Endothelial cell of umbilical vein (primary cell): ENCODE measurements around the gene COQ4. TPM values are rescaled to one million over a fixed set of nuclear protein-coding genes. Genes with fewer than 3 reads are reported as not detected.

Source experiments
- BruUV-seq: library from RNA; stranded (reverse); fragments of 400-500 nt; replicated peaks from 2 replicates; lab custom pipeline; 2021; lab: Mats Ljungman, UMichigan
- CTCF ChIA-PET: fragments of 300-600, 350-600 bp; sonication (Branson Sonifier 250); formaldehyde crosslinking; loops from one replicate; lab custom pipeline; 2021; ENCODE audit warnings: antibody characterized with exemption, inconsistent platforms; lab: Charles Lee
- POLR2A ChIA-PET: fragments of 300-600, 350-600 bp; sonication (Branson Sonifier 250); formaldehyde crosslinking; loops from one replicate; lab custom pipeline; 2021; ENCODE audit warnings: antibody characterized with exemption, inconsistent platforms; lab: Charles Lee
- DNase-seq: peaks from one replicate; pipeline ENCODE4 v3.0.0-alpha.2; 2011; ENCODE audit warnings: low read depth, low spot score
- FAIRE-seq: peaks from 2 replicates; lab custom pipeline; 2011; peaks lifted over from hg19 to GRCh38; lab: Jason Lieb, UNC
- H2AFZ ChIP-seq: 2 replicates; pipeline ENCODE4 v1.6.0; 2012; ENCODE audit warnings: low read depth, low read length, control low read depth, inconsistent platforms
- H3K27ac ChIP-seq: 2 replicates; pipeline ENCODE4 v1.5.1; 2011; ENCODE audit warnings: low read depth, mild to moderate bottlenecking, control low read depth, low read length, moderate library complexity; ENCODE audit not compliant: insufficient read depth
- H3K27me3 ChIP-seq, 2 experiments: 2 replicates each; pipeline versions ENCODE4 v1.6.0 to v1.6.1; 2011; ENCODE audit warnings: low read length in 2 of 2, mixed read lengths in 1 of 2; ENCODE audit not compliant: control insufficient read depth in 2 of 2, insufficient read depth in 2 of 2
- H3K36me3 ChIP-seq, 2 experiments: 2 replicates in 1 of 2; 3 replicates in 1 of 2; pipeline ENCODE4 v1.5.1; 2011; ENCODE audit warnings: low read length in 2 of 2, mild to moderate bottlenecking in 1 of 2, moderate library complexity in 1 of 2; ENCODE audit not compliant: control insufficient read depth in 2 of 2, insufficient read depth in 2 of 2; ENCODE audit errors: extremely low read depth in 1 of 2
- H3K4me1 ChIP-seq: 3 replicates; pipeline ENCODE4 v1.5.1; 2011; ENCODE audit warnings: mild to moderate bottlenecking, low read length; ENCODE audit not compliant: control insufficient read depth, insufficient read depth; ENCODE audit errors: extremely low read depth
- H3K4me2 ChIP-seq: 2 replicates; pipeline ENCODE4 v1.6.1; 2011; ENCODE audit warnings: low read length, control low read depth, mixed read lengths; ENCODE audit not compliant: insufficient read depth
- H3K4me3 ChIP-seq, 3 experiments: fragments of 200-600 bp in 1 of 3; sonication (generic), shearing (Covaris generic) in 1 of 3; replicated peaks in 1 of 3; 2 replicates each; pipeline ENCODE4 v1.5.1; 2011 to 2016; ENCODE audit warnings: control low read depth in 3 of 3, low read length in 3 of 3, mild to moderate bottlenecking in 2 of 3, inconsistent platforms in 1 of 3, low read depth in 1 of 3, moderate library complexity in 1 of 3; ENCODE audit not compliant: insufficient read depth in 1 of 3
- H3K79me2 ChIP-seq: 2 replicates; pipeline ENCODE4 v1.6.0; 2012; ENCODE audit warnings: low read length, inconsistent platforms; ENCODE audit not compliant: control insufficient read depth, insufficient read depth
- H3K9ac ChIP-seq: replicated peaks from 2 replicates; pipeline ENCODE3; 2011; ENCODE audit warnings: low read length, control low read depth; ENCODE audit not compliant: insufficient read depth; ENCODE audit errors: extremely low read depth
- H3K9me1 ChIP-seq: replicated peaks from 3 replicates; pipeline ENCODE4 v1.6.0; 2011; ENCODE audit warnings: mild to moderate bottlenecking, low read length; ENCODE audit not compliant: control insufficient read depth, insufficient read depth; ENCODE audit errors: extremely low read depth
- H3K9me3 ChIP-seq: replicated peaks from 2 replicates; pipeline ENCODE4 v1.5.1; 2012; ENCODE audit warnings: low read length, inconsistent platforms; ENCODE audit not compliant: control insufficient read depth, insufficient read depth
- H4K20me1 ChIP-seq: replicated peaks from 2 replicates; pipeline ENCODE3; 2011; ENCODE audit warnings: mild to moderate bottlenecking, low read length; ENCODE audit not compliant: control insufficient read depth, insufficient read depth; ENCODE audit errors: extremely low read depth
- EZH2 ChIP-seq: IDR thresholded peaks from 2 replicates; pipeline ENCODE4 v1.6.1; 2012; ENCODE audit warnings: borderline replicate concordance, low read depth, mild to moderate bottlenecking, moderate library complexity, low read length, inconsistent platforms; ENCODE audit not compliant: severe bottlenecking
- FOS ChIP-seq: IDR thresholded peaks from 2 replicates; pipeline ENCODE4 v1.6.1; 2011; ENCODE audit warnings: mild to moderate bottlenecking, low read length, moderate library complexity, borderline replicate concordance; ENCODE audit not compliant: insufficient read depth
- GATA2 ChIP-seq: IDR thresholded peaks from 2 replicates; pipeline ENCODE4 v1.7.0; 2011; ENCODE audit warnings: low read depth, mild to moderate bottlenecking, moderate library complexity, mixed read lengths, low read length; ENCODE audit not compliant: insufficient read length, insufficient read depth
- JUN ChIP-seq: IDR thresholded peaks from 2 replicates; pipeline ENCODE4 v1.6.1; 2011; ENCODE audit warnings: borderline replicate concordance, low read depth; ENCODE audit not compliant: insufficient read length, insufficient read depth
- MAX ChIP-seq: IDR thresholded peaks from 2 replicates; pipeline ENCODE4 v1.6.1; 2011; ENCODE audit not compliant: insufficient read depth, insufficient read length
- MYC ChIP-seq: IDR thresholded peaks from one replicate; pipeline ENCODE4 v1.6.1; 2011; ENCODE audit warnings: mild to moderate bottlenecking, low read depth, low read length
- POLR2A ChIP-seq: IDR thresholded peaks from 2 replicates; pipeline ENCODE4 v1.6.1; 2012; ENCODE audit warnings: low read depth, mild to moderate bottlenecking, control low read depth, low read length
- POLR2AphosphoS5 ChIP-seq: IDR thresholded peaks from 2 replicates; pipeline ENCODE4 v1.6.1; 2012; ENCODE audit warnings: low read depth, mild to moderate bottlenecking, control low read depth, low read length, moderate library complexity; ENCODE audit not compliant: insufficient read depth
- dilution Hi-C: fragments of 300-500 bp; cut with MboI; formaldehyde crosslinking; loops from one replicate; pipeline ENCODE4 v1.15.0; 2019; ENCODE audit warnings: low sequenced_read_pairs; ENCODE audit not compliant: extremely low pct_ligation_motif_present
- intact Hi-C: fragments of 100-400 bp; cut with micrococcal nuclease; formaldehyde crosslinking; loops from one replicate; pipeline ENCODE4 v1.10.0; 2022
- polyA plus RNA-seq, 4 experiments: library from polyadenylated mRNA; depleted of rRNA in 3 of 4; stranded (reverse) in 3 of 4; unstranded in 1 of 4; fragments of >200 nt; gene quantifications; 2 replicates each; pipeline versions ENCODE4 v1.2.1 to v1.2.3, GENCODE V29; 2011 to 2012; ENCODE audit warnings: missing spikeins in 1 of 4
- total RNA-seq: library from RNA; stranded (reverse); gene quantifications from 2 replicates; pipeline ENCODE4 v1.2.3, GENCODE V29; 2021

COQ4 gene
- total and polyA plus RNA-seq, 2 donors (not counting 3 experiments of a cell fraction or from before 2014, with no cell fraction given), result 44.4 to 78.1 TPM

GRCh38 chr9:128339761-128340690, 17.4 kb downstream of the COQ4 start, which contains the start of gene SLC27A4:
SLC27A4 (plus strand) TSS chr9:128340527; CDS start chr9:128343133, 2,606 bp downstream.
- no peaks in the 10 kb centered on the region for H3K9me3 ChIP-seq
- H3K4me3 ChIP-seq, result peak within 1 kb of the TSS; percentile 57 to 79 (median 78)
- H3K4me1 ChIP-seq, result peaks cover 7% of the 10 kb centered on the region
- peak within 1 kb of the TSS; percentile 86 for H2AFZ ChIP-seq
- peak within 1 kb of the TSS; percentile 96 for H3K4me2 ChIP-seq
- peaks cover 6% of the 10 kb centered on the region for H3K79me2 ChIP-seq
- ChIA-PET CTCF (no interaction called here), POLR2A (no interaction called here)
- H4K20me1 ChIP-seq, result no peaks in the 10 kb centered on the region
- peak within 1 kb of the TSS; percentile 48 for H3K9ac ChIP-seq
- intact Hi-C loops, result loop anchor here (1.0 to 5.0 kb wide), 3 partner anchors 18 to 158 kb away; partner anchors contain the start of genes COQ4 and TRUB2
- H3K27ac ChIP-seq, result no peak within 1 kb of the TSS
- FAIRE-seq, result peak; percentile 85
- peak; percentile 68 for DNase-seq
- H3K27me3 ChIP-seq, result no peaks in the 10 kb centered on the region
- H3K36me3 ChIP-seq, result peaks cover 2 to 18% of the 10 kb centered on the region in 2 experiments
- dilution Hi-C loops, result no loop called here
- no peaks in the 10 kb centered on the region for H3K9me1 ChIP-seq
- no peak for TF ChIP-seq JUN
- TF ChIP-seq POLR2A, result peak; percentile 75
- no peak for TF ChIP-seq MYC
- no peak for TF ChIP-seq MAX
- no peak for TF ChIP-seq EZH2
- TF ChIP-seq FOS, result no peak
- TF ChIP-seq GATA2, result no peak
- TF ChIP-seq POLR2AphosphoS5, result peak; percentile 82
- BruUV-seq, result TSS peak; percentile 99
